ENCODE results near the gene CDIP1. TPM values are rescaled to one million over a fixed set of nuclear protein-coding genes. Genes with fewer than 3 reads are reported as not detected.

Gene CDIP1
- total RNA-seq, 1 donor from 2014 or later: 30.3 TPM

- no peak for DNase-seq (ENCODE audit: low read depth)
- H3K4me3 ChIP-seq (ENCODE audit: low read depth, low read length): no peak overlapping the region
- TF ChIP-seq CTCF (conservative IDR thresholded peaks at IDR 0.05; ENCODE audit: low read depth, low read length): no peak
Measured at GRCh38 chr16:4461250-4462085, 77.1 kb downstream of the CDIP1 start.

GRCh38 chr16:4460936-4461249 lies 77.7 kb downstream of the CDIP1 start:
- DNase-seq (ENCODE audit: low read depth): no peak
- no peak overlapping the region for H3K4me3 ChIP-seq (ENCODE audit: low read depth, low read length)
- TF ChIP-seq CTCF (conservative IDR thresholded peaks at IDR 0.05; ENCODE audit: low read depth, low read length): no peak

Other genes starting within 250 kb of the CDIP1 start
- gene GLIS2, start 222.7 kb downstream of the CDIP1 start, total RNA-seq: 2.2 and 4.6 TPM in 2 replicates
- 75.1 and 87.4 TPM in 2 replicates for gene PAM16, start 187.5 kb downstream of the CDIP1 start, total RNA-seq
- gene VASN, start 166.9 kb downstream of the CDIP1 start, total RNA-seq: 19.0 and 33.7 TPM in 2 replicates
- 35.5 and 101 TPM in 2 replicates for gene CORO7, start 122.2 kb downstream of the CDIP1 start, total RNA-seq
- 40.6 and 70.1 TPM in 2 replicates for gene DNAJA3, start 112.9 kb downstream of the CDIP1 start, total RNA-seq
- gene NMRAL1, start 64.1 kb downstream of the CDIP1 start, total RNA-seq: 120 and 177 TPM in 2 replicates
- gene HMOX2, start 62.4 kb downstream of the CDIP1 start, total RNA-seq: 75.9 and 105 TPM in 2 replicates
- gene C16orf96, start 17.6 kb upstream of the CDIP1 start, total RNA-seq: not detected in 2 replicates
- 9.2 and 10.4 TPM in 2 replicates for gene UBALD1, start 76.1 kb upstream of the CDIP1 start, total RNA-seq
- gene MGRN1, start 86.1 kb upstream of the CDIP1 start, total RNA-seq: 40.6 and 41.3 TPM in 2 replicates
- gene NUDT16L1, start 154.8 kb upstream of the CDIP1 start, total RNA-seq: 23.8 and 37.4 TPM in 2 replicates
- 13.7 and 22.4 TPM in 2 replicates for gene ANKS3, start 195.5 kb upstream of the CDIP1 start, total RNA-seq
- 2.0 TPM in 1 of 2 replicates, not detected in the other for gene DNAAF8, start 195.8 kb upstream of the CDIP1 start, total RNA-seq
- gene ZNF500, start 228.4 kb upstream of the CDIP1 start, total RNA-seq: 6.9 and 7.6 TPM in 2 replicates
- gene SEPTIN12, start 249.6 kb upstream of the CDIP1 start, total RNA-seq: not detected in 2 replicates

Data from epithelial cell of proximal tubule (primary cell).